H1 (cell line): ENCODE measurements around the gene INPP5A. TPM values are rescaled to one million over a fixed set of nuclear protein-coding genes. Genes with fewer than 3 reads are reported as not detected.

Source experiments
- CTCF ChIA-PET: fragments of 300-600 bp; sonication (Branson Sonifier 250); formaldehyde crosslinking; loops from one replicate; lab custom pipeline; 2021; ENCODE audit not compliant: partially characterized antibody; lab: Charles Lee
- POLR2A ChIA-PET: fragments of 300-600 bp; sonication (Branson Sonifier 250); formaldehyde crosslinking; loops from one replicate; lab custom pipeline; 2021; ENCODE audit warnings: inconsistent platforms; ENCODE audit not compliant: partially characterized antibody; lab: Charles Lee
- DNase-seq, 2 experiments: peaks; one replicate each; pipeline versions ENCODE4 v3.0.0 to v3.0.0-alpha.2; 2010 to 2022; ENCODE audit warnings: low spot score in 2 of 2, low read depth in 1 of 2, mixed read lengths in 1 of 2
- FAIRE-seq: peaks from 2 replicates; lab custom pipeline; 2011; peaks lifted over from hg19 to GRCh38; lab: Jason Lieb, UNC
- H2AFZ ChIP-seq: 2 replicates; pipeline ENCODE4 v1.8.1; 2012; ENCODE audit warnings: low read length, inconsistent platforms
- H2AK5ac ChIP-seq: 2 replicates; pipeline ENCODE4 v1.6.1; 2013; ENCODE audit warnings: low read depth, low read length
- H2BK120ac ChIP-seq: replicated peaks from 2 replicates; pipeline ENCODE3; 2013; ENCODE audit warnings: low read depth, low read length, inconsistent platforms
- H2BK12ac ChIP-seq: 2 replicates; pipeline ENCODE4 v1.6.1; 2013; ENCODE audit warnings: low read depth, low read length
- H2BK15ac ChIP-seq: 2 replicates; pipeline ENCODE4 v1.6.1; 2013; ENCODE audit warnings: low read length
- H2BK20ac ChIP-seq: 2 replicates; pipeline ENCODE4 v1.6.1; 2013; ENCODE audit warnings: low read length
- H2BK5ac ChIP-seq: 2 replicates; pipeline ENCODE4 v1.6.1; 2013; ENCODE audit warnings: low read depth, low read length
- H3K14ac ChIP-seq: 2 replicates; pipeline ENCODE4 v1.6.1; 2013; ENCODE audit warnings: inconsistent platforms; ENCODE audit not compliant: insufficient read length
- H3K18ac ChIP-seq: 2 replicates; pipeline ENCODE4 v1.6.1; 2013; ENCODE audit warnings: low read length; ENCODE audit errors: extremely low read depth
- H3K23ac ChIP-seq: 2 replicates; pipeline ENCODE4 v1.6.1; 2013; ENCODE audit warnings: inconsistent platforms; ENCODE audit not compliant: insufficient read length
- H3K23me2 ChIP-seq: 2 replicates; pipeline ENCODE4 v1.6.1; 2013; ENCODE audit warnings: low read depth, low read length
- H3K27ac ChIP-seq: 2 replicates; pipeline ENCODE4 v1.6.1; 2011; ENCODE audit warnings: low read depth, low read length, inconsistent platforms
- H3K27me3 ChIP-seq, 4 experiments: replicated peaks in 1 of 4; 1 replicate in 1 of 4; 2 replicates in 3 of 4; pipeline versions ENCODE4 v1.6.1 to v1.8.1; 2011 to 2013; ENCODE audit warnings: low read length in 3 of 4, mild to moderate bottlenecking in 3 of 4, inconsistent platforms in 2 of 4, mixed read lengths in 2 of 4, moderate library complexity in 1 of 4; ENCODE audit not compliant: control insufficient read depth in 3 of 4, insufficient read depth in 3 of 4; ENCODE audit errors: extremely low read depth in 1 of 4
- H3K36me3 ChIP-seq, 4 experiments: 2 replicates each; pipeline versions ENCODE4 v1.6.1 to v1.8.1; 2011 to 2013; ENCODE audit warnings: mild to moderate bottlenecking in 4 of 4, low read length in 3 of 4, moderate library complexity in 2 of 4, control low read depth in 1 of 4, inconsistent platforms in 1 of 4; ENCODE audit not compliant: insufficient read depth in 4 of 4, control insufficient read depth in 2 of 4
- H3K4ac ChIP-seq: replicated peaks from 2 replicates; pipeline ENCODE3; 2013; ENCODE audit warnings: low read length, low read depth, mixed read lengths, inconsistent platforms; ENCODE audit not compliant: insufficient read length
- H3K4me1 ChIP-seq, 4 experiments: replicated peaks in 1 of 4; 1 replicate in 1 of 4; 2 replicates in 3 of 4; pipeline versions ENCODE4 v1.6.1 to v1.8.1; 2011 to 2013; ENCODE audit warnings: low read length in 3 of 4, inconsistent platforms in 2 of 4, mixed read lengths in 1 of 4; ENCODE audit not compliant: insufficient read depth in 4 of 4, control insufficient read depth in 3 of 4
- H3K4me2 ChIP-seq, 2 experiments: 2 replicates each; pipeline versions ENCODE4 v1.6.1 to v1.8.1; 2011 to 2013; ENCODE audit warnings: low read depth in 2 of 2, low read length in 2 of 2, control low read depth in 1 of 2, inconsistent platforms in 1 of 2, mild to moderate bottlenecking in 1 of 2; ENCODE audit not compliant: insufficient read depth in 1 of 2
- H3K4me3 ChIP-seq, 4 experiments: fragments of 200-600, 300-600 bp in 1 of 4; sonication (generic), shearing (Covaris generic), sonication (Bioruptor Twin) in 1 of 4; 2 replicates each; pipeline versions ENCODE4 v1.5.1 to v1.8.1; 2011 to 2016; ENCODE audit warnings: low read length in 4 of 4, low read depth in 3 of 4, control low read depth in 2 of 4, inconsistent platforms in 2 of 4, mild to moderate bottlenecking in 2 of 4, mixed read lengths in 1 of 4, moderate library complexity in 1 of 4; ENCODE audit not compliant: insufficient read depth in 2 of 4; ENCODE audit errors: extremely low read depth in 1 of 4
- H3K56ac ChIP-seq: replicated peaks from 2 replicates; pipeline ENCODE3; 2013; ENCODE audit warnings: low read depth, mild to moderate bottlenecking, mixed read lengths, low read length, inconsistent platforms; ENCODE audit not compliant: insufficient read length
- H3K79me1 ChIP-seq: 2 replicates; pipeline ENCODE4 v1.6.1; 2013; ENCODE audit warnings: low read depth, low read length, control low read depth
- H3K79me2 ChIP-seq, 2 experiments: 2 replicates each; pipeline versions ENCODE4 v1.6.1 to v1.8.1; 2012 to 2013; ENCODE audit warnings: low read length in 2 of 2, mild to moderate bottlenecking in 2 of 2, inconsistent platforms in 1 of 2; ENCODE audit not compliant: insufficient read depth in 2 of 2, control insufficient read depth in 1 of 2
- H3K9ac ChIP-seq, 4 experiments: replicated peaks in 1 of 4; 1 replicate in 1 of 4; 2 replicates in 3 of 4; pipeline versions ENCODE4 v1.6.1 to v1.8.1; 2011 to 2013; ENCODE audit warnings: low read depth in 3 of 4, low read length in 3 of 4, control low read depth in 2 of 4, mild to moderate bottlenecking in 2 of 4, moderate library complexity in 2 of 4, inconsistent platforms in 1 of 4; ENCODE audit errors: extremely low read depth in 1 of 4
- H3K9me3 ChIP-seq, 2 experiments: 2 replicates each; pipeline versions ENCODE4 v1.6.1 to v1.8.1; 2012 to 2013; ENCODE audit warnings: mild to moderate bottlenecking in 2 of 2, moderate library complexity in 2 of 2, control low read depth in 1 of 2, inconsistent platforms in 1 of 2, low read depth in 1 of 2, low read length in 1 of 2, mixed read lengths in 1 of 2; ENCODE audit not compliant: insufficient read depth in 2 of 2
- H4K20me1 ChIP-seq, 2 experiments: replicated peaks in 1 of 2; 2 replicates each; pipeline versions ENCODE3 to v1.8.1; 2011 to 2013; ENCODE audit warnings: inconsistent platforms in 2 of 2, low read length in 2 of 2, mild to moderate bottlenecking in 1 of 2; ENCODE audit not compliant: insufficient read depth in 2 of 2, control insufficient read depth in 1 of 2
- H4K5ac ChIP-seq: 2 replicates; pipeline ENCODE4 v1.6.1; 2013; ENCODE audit warnings: low read length, low read depth, mixed read lengths, inconsistent platforms; ENCODE audit not compliant: insufficient read length
- H4K8ac ChIP-seq: 2 replicates; pipeline ENCODE4 v1.8.0; 2013; ENCODE audit warnings: mild to moderate bottlenecking, moderate library complexity, low read length, inconsistent platforms; ENCODE audit not compliant: insufficient read depth; ENCODE audit errors: extremely low read depth
- H4K91ac ChIP-seq: replicated peaks from 2 replicates; pipeline ENCODE3; 2013; ENCODE audit warnings: low read length, mixed read lengths, inconsistent platforms; ENCODE audit not compliant: insufficient read length
- BACH1 ChIP-seq: IDR thresholded peaks from 2 replicates; pipeline ENCODE4 v1.6.1; 2012; ENCODE audit warnings: low read length, improper control_type of control experiment
- CHD1 ChIP-seq: IDR thresholded peaks from 2 replicates; pipeline ENCODE4 v1.6.1; 2012; ENCODE audit warnings: low read depth, low read length, improper control_type of control experiment
- CTCF ChIP-seq, 3 experiments: IDR thresholded peaks; 1 replicate in 2 of 3; 2 replicates in 1 of 3; pipeline versions ENCODE4 v1.5.1 to v1.6.1; 2011; ENCODE audit warnings: low read length in 3 of 3, mild to moderate bottlenecking in 3 of 3, inconsistent platforms in 2 of 3, low read depth in 1 of 3, moderate library complexity in 1 of 3; ENCODE audit not compliant: insufficient read depth in 1 of 3; ENCODE audit errors: control extremely low read depth in 1 of 3
- EZH2 ChIP-seq: fragments of 200-600 bp; sonication (generic); IDR thresholded peaks from 2 replicates; pipeline ENCODE4 v1.7.1; 2012; ENCODE audit warnings: low read depth, mild to moderate bottlenecking, moderate library complexity, low read length, inconsistent platforms; ENCODE audit not compliant: severe bottlenecking
- GABPA ChIP-seq: IDR thresholded peaks from 2 replicates; pipeline ENCODE4 v1.6.1; 2011; ENCODE audit warnings: mild to moderate bottlenecking, low read length, moderate library complexity, borderline replicate concordance; ENCODE audit not compliant: insufficient read depth
- HDAC6 ChIP-seq: IDR thresholded peaks from one replicate; pipeline ENCODE4 v1.7.1; 2012; ENCODE audit warnings: low read depth, mild to moderate bottlenecking, inconsistent platforms, low read length, moderate library complexity
- NANOG ChIP-seq: IDR thresholded peaks from 2 replicates; pipeline ENCODE4 v1.6.1; 2011; ENCODE audit warnings: low read length, low read depth, mild to moderate bottlenecking, inconsistent platforms; ENCODE audit not compliant: insufficient read depth, poor library complexity, severe bottlenecking
- SIN3A ChIP-seq, 2 experiments: IDR thresholded peaks in 1 of 2; conservative IDR thresholded peaks in 1 of 2; 2 replicates each; pipeline ENCODE4 v1.6.1; 2011 to 2012; ENCODE audit warnings: low read length in 2 of 2, improper control_type of control experiment in 1 of 2, low read depth in 1 of 2, mild to moderate bottlenecking in 1 of 2
- TEAD4 ChIP-seq: IDR thresholded peaks from 2 replicates; pipeline ENCODE4 v1.6.1; 2012; ENCODE audit warnings: low read depth, low read length, inconsistent platforms, mixed read lengths
- WGBS, 2 experiments: shearing (Covaris generic) in 1 of 2; methylation state at CpG; one replicate each; pipeline versions ENCODE4 v1.1.6 to v1.1.7; 2013 to 2015; ENCODE audit warnings: low lambda C conversion rate in 2 of 2, mixed read lengths in 2 of 2, inconsistent platforms in 1 of 2, low coverage in 1 of 2, missing lambda C conversion rate in 1 of 2; ENCODE audit not compliant: insufficient replicate concordance in 2 of 2, insufficient coverage in 1 of 2, insufficient read length in 1 of 2; ENCODE audit errors: extremely low coverage in 1 of 2, missing lambda C conversion rate in 1 of 2; 5-methylcytosine and 5-hydroxymethylcytosine counted together
- polyA plus RNA-seq, 7 experiments: library from polyadenylated mRNA; depleted of rRNA in 3 of 7; stranded (reverse) in 5 of 7; unstranded in 2 of 7; fragments of >200 nt in 5 of 7; fragments of 200-250 nt in 2 of 7; gene quantifications; 1 replicate in 5 of 7; 2 replicates in 1 of 7; 4 replicates in 1 of 7; pipeline versions ENCODE4 v1.2.1 to v1.2.3, GENCODE V29; 2011 to 2013; ENCODE audit warnings: missing spikeins in 2 of 7, mixed read lengths in 2 of 7
- total RNA-seq: library from RNA; stranded (reverse); fragmentation: NEBNext Ultra II Directional; extraction: Animal tissue kit (Norgen Biotek cat#: 25700); gene quantifications from 2 replicates; pipeline ENCODE4 v1.2.1, GENCODE V29; 2021

The INPP5A gene
- total and polyA plus RNA-seq, 2 of the 8 experiments (the other 6 are each of a cell fraction or from before 2014, with no cell fraction given), result 19.7 to 27.5 TPM

GRCh38 chr10:132685101-132685891 is 147.7 kb downstream of the INPP5A start:
- Histone ChIP-seq H3K18ac (no peak overlapping the region), H4K5ac (no peak overlapping the region), H4K91ac (no peak overlapping the region), H3K23me2 (no peaks in the 10 kb centered on the region), H3K79me1 (peaks cover 6% of the 10 kb centered on the region), H4K20me1 (peaks cover 0 to 11% of the 10 kb centered on the region in 2 experiments), H3K27me3 (no peaks in the 10 kb centered on the region), H2BK5ac (no peak overlapping the region), H3K4ac (no peak overlapping the region), H3K4me2 (no peak overlapping the region), H2BK12ac (no peak overlapping the region), H3K36me3 (no peaks in the 10 kb centered on the region), H2AK5ac (no peak overlapping the region), H3K4me1 (no peaks in the 10 kb centered on the region; a peak in 3 of 7 replicates), H3K23ac (no peak overlapping the region), H2BK15ac (no peak overlapping the region), H3K9me3 (no peaks in the 10 kb centered on the region; a peak in 1 of 4 replicates), H3K9ac (no peak overlapping the region), H3K56ac (no peak overlapping the region), H3K27ac (no peak overlapping the region), H3K4me3 (no peak overlapping the region), H3K79me2 (no peaks in the 10 kb centered on the region; a peak in 1 of 4 replicates), H2BK20ac (no peak overlapping the region), H3K14ac (no peak overlapping the region), H2AFZ (no peak overlapping the region), H4K8ac (no peak overlapping the region), H2BK120ac (no peak overlapping the region)
- ChIA-PET POLR2A (no interaction called here), CTCF (interaction anchor here (1.0 to 1.5 kb wide), 4 partner anchors 12 to 226 kb away, joined by 3 to 5 read pairs (median 3); no protein-coding TSS in a partner anchor)
- no peak for FAIRE-seq
- WGBS, 2 experiments, result 91% methylated on average over 27 of the region's 32 CpGs; no CpG with 5 or more reads in 1 of the 2 experiments
- no peak for DNase-seq
- no peak for TF ChIP-seq BACH1
- TF ChIP-seq EZH2, result no peak
- no peak for TF ChIP-seq SIN3A (conservative IDR thresholded peaks at IDR 0.05 in 1 of 2, IDR thresholded peaks at IDR 0.05 in 1 of 2; ENCODE audit: low read depth in 1 of 2, low read length in 2 of 2)
- no peak for TF ChIP-seq GABPA
- TF ChIP-seq TEAD4, result no peak
- TF ChIP-seq HDAC6, result no peak
- TF ChIP-seq CTCF (IDR thresholded peaks at IDR 0.05; ENCODE audit: control extremely low read depth in 1 of 3, insufficient read depth in 1 of 3, low read depth in 1 of 3, low read length in 3 of 3), result no peak
- no peak for TF ChIP-seq CHD1
- TF ChIP-seq NANOG, result no peak
